Measurements from ENCODE around the gene OASL. TPM values are rescaled to one million over a fixed set of nuclear protein-coding genes. Genes with fewer than 3 reads are reported as not detected.

Gene OASL
- total and polyA plus RNA-seq, 9 of the 15 experiments (the other 6 are each of a cell fraction or from before 2014, with no cell fraction given), result 0.14 TPM; not detected in 8

DNA sequence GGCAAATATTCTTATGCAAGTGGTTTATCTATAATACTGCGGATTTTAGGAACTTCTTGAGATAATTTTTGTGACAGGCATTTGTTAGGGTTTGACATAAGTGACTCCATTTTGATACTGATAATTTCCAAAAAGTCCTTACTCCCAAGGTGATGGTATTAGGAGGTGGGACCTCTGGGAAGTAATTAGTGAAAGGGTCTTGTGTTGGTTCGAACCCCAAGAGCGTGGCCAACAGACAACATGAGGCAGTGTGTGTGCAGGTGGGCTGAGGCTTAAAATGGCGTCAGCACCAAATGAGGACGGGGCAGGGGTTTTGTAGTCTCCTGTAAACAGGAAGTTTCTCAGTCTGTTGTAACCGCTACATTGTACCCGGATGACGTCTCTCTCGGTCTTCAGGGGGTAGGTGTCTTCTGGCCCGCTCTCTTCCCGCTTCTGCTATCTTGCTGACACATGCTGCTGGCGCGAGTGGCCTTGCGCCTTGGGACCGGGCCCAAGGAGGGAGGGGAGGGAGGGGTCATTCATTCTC, 21.0 kb downstream of the OASL start (continued):
- TF ChIP-seq PRPF4 (IDR thresholded peaks at IDR 0.05; ENCODE audit: insufficient read depth, low read depth, low read length, poor library complexity, severe bottlenecking) (no peak), YY1 (IDR thresholded peaks at IDR 0.05; ENCODE audit: borderline replicate concordance in 1 of 3, control insufficient read depth in 1 of 3, extremely low read depth in 1 of 3, insufficient read depth in 3 of 3, insufficient read length in 1 of 3, insufficient replicate concordance in 2 of 3, low read depth in 1 of 3, low read length in 2 of 3) (peak in 2 of 3 experiments; percentile 69 to 84), CHCHD3 (CRISPR knock-in tag; IDR thresholded peaks at IDR 0.05) (0 out of 2 replicates have a peak, but pooled peaks have one; percentile 8), BMI1 (IDR thresholded peaks at IDR 0.05; ENCODE audit: low read length) (no peak), CBFA2T2 (conservative IDR thresholded peaks at IDR 0.05) (no peak), CXXC5 (CRISPR knock-in tag; IDR thresholded peaks at IDR 0.05) (peak; percentile 83), LCOR (CRISPR knock-in tag; IDR thresholded peaks at IDR 0.05) (no peak), KAT7 (CRISPR knock-in tag; IDR thresholded peaks at IDR 0.05; ENCODE audit: borderline replicate concordance) (no peak), MAFG (tag; conservative IDR thresholded peaks at IDR 0.05) (0 out of 2 replicates have a peak, but pooled peaks have one; percentile 18), PTRF (tag; IDR thresholded peaks at IDR 0.05) (peak; percentile 94), SNIP1 (IDR thresholded peaks at IDR 0.05; ENCODE audit: low read depth) (no peak), HDAC8 (tag; IDR thresholded peaks at IDR 0.05) (peak; percentile 96), TAF9B (IDR thresholded peaks at IDR 0.05; ENCODE audit: partially characterized antibody) (no peak), STAT5B (CRISPR knock-in tag; IDR thresholded peaks at IDR 0.05) (peak; percentile 43; the same call in 1 of the 2 replicates), TAF7 (tag; IDR thresholded peaks at IDR 0.05) (peak; percentile 90), BRD4 (IDR thresholded peaks at IDR 0.05) (peak; percentile 58; the same call in 1 of the 2 replicates)
- TF ChIP-seq, protein P1, sequence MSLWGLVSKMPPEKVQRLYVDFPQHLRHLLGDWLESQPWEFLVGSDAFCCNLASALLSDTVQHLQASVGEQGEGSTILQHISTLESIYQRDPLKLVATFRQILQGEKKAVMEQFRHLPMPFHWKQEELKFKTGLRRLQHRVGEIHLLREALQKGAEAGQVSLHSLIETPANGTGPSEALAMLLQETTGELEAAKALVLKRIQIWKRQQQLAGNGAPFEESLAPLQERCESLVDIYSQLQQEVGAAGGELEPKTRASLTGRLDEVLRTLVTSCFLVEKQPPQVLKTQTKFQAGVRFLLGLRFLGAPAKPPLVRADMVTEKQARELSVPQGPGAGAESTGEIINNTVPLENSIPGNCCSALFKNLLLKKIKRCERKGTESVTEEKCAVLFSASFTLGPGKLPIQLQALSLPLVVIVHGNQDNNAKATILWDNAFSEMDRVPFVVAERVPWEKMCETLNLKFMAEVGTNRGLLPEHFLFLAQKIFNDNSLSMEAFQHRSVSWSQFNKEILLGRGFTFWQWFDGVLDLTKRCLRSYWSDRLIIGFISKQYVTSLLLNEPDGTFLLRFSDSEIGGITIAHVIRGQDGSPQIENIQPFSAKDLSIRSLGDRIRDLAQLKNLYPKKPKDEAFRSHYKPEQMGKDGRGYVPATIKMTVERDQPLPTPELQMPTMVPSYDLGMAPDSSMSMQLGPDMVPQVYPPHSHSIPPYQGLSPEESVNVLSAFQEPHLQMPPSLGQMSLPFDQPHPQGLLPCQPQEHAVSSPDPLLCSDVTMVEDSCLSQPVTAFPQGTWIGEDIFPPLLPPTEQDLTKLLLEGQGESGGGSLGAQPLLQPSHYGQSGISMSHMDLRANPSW (CRISPR knock-in tag; IDR thresholded peaks at IDR 0.05), result no peak
- TF ChIP-seq, protein P2, sequence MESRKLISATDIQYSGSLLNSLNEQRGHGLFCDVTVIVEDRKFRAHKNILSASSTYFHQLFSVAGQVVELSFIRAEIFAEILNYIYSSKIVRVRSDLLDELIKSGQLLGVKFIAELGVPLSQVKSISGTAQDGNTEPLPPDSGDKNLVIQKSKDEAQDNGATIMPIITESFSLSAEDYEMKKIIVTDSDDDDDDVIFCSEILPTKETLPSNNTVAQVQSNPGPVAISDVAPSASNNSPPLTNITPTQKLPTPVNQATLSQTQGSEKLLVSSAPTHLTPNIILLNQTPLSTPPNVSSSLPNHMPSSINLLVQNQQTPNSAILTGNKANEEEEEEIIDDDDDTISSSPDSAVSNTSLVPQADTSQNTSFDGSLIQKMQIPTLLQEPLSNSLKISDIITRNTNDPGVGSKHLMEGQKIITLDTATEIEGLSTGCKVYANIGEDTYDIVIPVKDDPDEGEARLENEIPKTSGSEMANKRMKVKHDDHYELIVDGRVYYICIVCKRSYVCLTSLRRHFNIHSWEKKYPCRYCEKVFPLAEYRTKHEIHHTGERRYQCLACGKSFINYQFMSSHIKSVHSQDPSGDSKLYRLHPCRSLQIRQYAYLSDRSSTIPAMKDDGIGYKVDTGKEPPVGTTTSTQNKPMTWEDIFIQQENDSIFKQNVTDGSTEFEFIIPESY (CRISPR knock-in tag; IDR thresholded peaks at IDR 0.05), result peak; percentile 95
- TF ChIP-seq, protein P3, sequence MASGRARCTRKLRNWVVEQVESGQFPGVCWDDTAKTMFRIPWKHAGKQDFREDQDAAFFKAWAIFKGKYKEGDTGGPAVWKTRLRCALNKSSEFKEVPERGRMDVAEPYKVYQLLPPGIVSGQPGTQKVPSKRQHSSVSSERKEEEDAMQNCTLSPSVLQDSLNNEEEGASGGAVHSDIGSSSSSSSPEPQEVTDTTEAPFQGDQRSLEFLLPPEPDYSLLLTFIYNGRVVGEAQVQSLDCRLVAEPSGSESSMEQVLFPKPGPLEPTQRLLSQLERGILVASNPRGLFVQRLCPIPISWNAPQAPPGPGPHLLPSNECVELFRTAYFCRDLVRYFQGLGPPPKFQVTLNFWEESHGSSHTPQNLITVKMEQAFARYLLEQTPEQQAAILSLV (tag; IDR thresholded peaks at IDR 0.05), result peak; percentile 98
